GM12873 (cell line): ENCODE measurements around the gene TTC27.

Experiments used
- TF ChIP-seq, protein P1 (sequence below): IDR thresholded peaks from 2 replicates; pipeline ENCODE4 v1.5.1; 2012; ENCODE audit warnings: low read depth, mild to moderate bottlenecking, moderate library complexity, low read length, control low read depth; ENCODE audit not compliant: insufficient read depth; ENCODE audit errors: missing control alignments

TTC27 gene

DNA sequence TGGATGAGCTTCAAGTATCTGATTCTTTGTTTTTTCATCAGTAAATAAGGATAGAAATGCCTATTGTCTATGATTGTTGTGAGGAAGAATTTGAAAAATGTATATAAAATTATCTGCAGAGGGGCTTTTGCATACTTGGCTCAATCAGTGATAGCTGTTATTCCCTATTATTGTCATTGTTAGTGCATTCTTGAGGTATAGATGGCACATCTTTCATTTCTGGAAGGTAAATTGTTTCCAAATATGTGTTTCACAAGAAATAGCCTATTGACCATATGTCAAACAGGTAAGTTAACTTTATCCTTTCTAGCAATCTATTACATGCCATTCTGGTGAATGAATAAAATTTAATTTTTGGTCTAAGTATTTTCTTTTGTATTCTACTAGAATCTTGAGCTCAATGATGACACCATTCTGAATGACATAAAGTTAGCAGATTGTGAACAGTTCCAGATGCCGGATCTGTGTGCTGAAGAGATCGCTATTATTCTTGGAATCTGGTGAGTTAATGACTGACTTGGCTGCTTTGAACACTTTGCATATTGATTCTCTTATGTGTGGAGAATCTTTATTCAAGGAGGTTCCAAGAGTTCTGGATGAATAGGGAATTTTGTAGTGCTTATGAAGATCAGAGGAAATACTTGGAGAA is 44.2 kb downstream of the TTC27 start:
- TF ChIP-seq, protein P1, sequence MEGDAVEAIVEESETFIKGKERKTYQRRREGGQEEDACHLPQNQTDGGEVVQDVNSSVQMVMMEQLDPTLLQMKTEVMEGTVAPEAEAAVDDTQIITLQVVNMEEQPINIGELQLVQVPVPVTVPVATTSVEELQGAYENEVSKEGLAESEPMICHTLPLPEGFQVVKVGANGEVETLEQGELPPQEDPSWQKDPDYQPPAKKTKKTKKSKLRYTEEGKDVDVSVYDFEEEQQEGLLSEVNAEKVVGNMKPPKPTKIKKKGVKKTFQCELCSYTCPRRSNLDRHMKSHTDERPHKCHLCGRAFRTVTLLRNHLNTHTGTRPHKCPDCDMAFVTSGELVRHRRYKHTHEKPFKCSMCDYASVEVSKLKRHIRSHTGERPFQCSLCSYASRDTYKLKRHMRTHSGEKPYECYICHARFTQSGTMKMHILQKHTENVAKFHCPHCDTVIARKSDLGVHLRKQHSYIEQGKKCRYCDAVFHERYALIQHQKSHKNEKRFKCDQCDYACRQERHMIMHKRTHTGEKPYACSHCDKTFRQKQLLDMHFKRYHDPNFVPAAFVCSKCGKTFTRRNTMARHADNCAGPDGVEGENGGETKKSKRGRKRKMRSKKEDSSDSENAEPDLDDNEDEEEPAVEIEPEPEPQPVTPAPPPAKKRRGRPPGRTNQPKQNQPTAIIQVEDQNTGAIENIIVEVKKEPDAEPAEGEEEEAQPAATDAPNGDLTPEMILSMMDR: no peak

DNA sequence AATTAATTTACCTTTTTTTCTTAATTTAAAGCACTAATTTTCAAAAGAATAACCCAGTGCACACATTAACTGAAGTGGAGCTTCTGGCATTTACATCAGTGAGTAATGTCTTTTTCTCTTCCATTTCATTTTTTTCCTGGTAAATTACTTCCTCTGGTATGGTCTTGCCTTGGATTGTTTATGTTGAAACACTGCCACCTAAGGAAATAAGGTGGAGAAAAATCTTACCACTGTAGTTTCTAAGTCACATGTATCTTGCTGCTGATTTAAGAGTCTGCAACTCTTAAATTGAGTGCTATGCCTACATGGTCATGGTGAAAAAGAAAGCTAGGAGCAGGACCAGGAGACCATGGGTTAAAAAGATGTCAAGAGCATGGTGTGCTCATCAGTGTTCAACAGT is 51.0 kb downstream of the TTC27 start:
- TF ChIP-seq, protein P1: no peak

GRCh38 chr2:32680942-32681341 is 53.1 kb downstream of the TTC27 start:
- TF ChIP-seq, protein P1: no peak

- TF ChIP-seq, protein P1: no peak
Observed at GRCh38 chr2:32683520-32684086, 55.8 kb downstream of the TTC27 start.

DNA sequence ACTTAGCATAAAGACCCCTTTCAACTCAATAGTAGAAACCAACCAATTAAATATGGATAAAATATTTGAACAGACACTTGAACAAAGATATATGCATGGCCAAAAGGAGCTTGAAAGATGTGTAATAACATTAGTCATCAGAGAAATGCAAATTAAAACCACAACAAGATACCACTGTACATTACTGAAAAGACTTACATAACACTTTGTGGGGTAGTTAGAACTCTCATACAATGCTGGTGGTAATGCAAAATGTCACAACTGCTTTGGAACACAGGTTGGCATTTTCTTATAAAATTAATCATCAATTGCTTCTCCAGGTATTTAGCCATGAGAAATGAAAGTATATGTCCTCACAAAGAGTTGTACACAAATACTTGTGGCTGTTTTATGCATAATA is 60.7 kb downstream of the TTC27 start:
- TF ChIP-seq, protein P1: no peak

DNA sequence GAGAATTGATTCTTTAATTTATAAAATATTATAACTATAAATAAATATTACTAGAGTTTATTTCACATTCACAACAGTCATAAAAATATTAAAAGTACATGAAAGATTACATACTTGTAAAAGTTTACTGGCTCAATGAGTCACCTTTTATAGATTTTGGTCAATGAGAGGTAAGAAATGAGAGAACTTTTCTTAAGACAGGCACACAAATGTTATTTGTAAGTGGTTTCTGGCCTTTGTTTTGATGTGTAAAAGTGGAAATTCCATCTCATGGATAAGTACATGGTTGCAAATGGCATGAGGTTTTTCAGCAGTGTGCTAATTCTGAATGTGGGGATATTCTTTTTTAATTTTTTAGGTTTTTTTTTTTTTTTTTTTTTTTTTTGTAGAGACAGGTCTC is 63.8 kb downstream of the TTC27 start:
- TF ChIP-seq, protein P1: no peak

- TF ChIP-seq, protein P1: no peak
Observed at GRCh38 chr2:32696439-32696838, 68.6 kb downstream of the TTC27 start.
